ENCODE results near the gene NRXN3.

NRXN3 gene

GRCh38 chr14:79465651-79466050 is 1295.5 kb downstream of the NRXN3 start:
- no peak for DNase-seq (ENCODE audit: low read depth in 2 of 2)

DNA sequence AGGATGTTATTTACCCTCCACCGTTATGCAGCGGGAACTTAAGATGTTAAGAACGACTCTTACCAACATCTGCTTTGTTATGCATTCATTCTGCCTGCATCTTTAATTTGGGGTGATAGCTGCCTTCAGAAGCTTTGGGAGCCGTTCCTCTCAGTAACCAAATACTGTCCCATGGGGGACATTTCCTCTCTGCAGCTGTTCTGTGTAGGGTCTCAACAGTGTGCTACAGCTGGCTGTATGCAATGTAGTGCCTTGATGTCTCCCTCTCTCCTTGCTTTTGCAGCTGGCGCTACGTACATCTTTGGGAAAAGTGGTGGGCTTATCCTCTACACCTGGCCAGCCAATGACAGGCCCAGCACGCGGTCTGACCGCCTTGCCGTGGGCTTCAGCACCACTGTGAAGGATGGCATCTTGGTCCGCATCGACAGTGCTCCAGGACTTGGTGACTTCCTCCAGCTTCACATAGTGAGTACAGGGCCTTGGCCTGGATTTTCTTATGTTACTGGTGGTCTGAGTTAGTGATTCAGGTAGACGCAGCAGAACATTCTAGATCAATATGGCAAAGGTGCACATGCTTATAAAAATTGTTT is 1296.9 kb downstream of the NRXN3 start:
- no peak for DNase-seq (ENCODE audit: low read depth in 2 of 2)

- no peak for DNase-seq (ENCODE audit: low read depth in 2 of 2)
Measured at GRCh38 chr14:79467835-79468234, 1297.7 kb downstream of the NRXN3 start.

DNA sequence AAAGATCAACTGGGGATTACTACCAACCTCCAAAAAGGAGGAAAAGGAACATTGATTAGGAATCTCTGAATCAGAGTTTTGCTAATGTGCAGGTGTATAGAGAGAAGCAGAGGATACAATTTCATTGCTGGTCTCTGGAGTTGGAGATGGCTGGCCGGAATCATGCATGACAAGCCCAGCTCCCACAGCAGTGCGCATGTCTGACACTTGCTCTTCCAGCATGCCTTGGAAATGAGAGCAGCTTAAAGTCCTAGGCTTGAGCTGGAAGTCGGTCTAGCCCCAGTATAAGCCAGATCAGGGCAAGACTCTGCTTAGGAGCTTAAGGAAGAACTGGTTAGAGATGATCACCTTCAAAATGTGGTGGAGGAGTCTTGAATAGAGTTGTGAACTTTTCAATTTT is 1298.3 kb downstream of the NRXN3 start:
- DNase-seq (ENCODE audit: low read depth in 2 of 2), result no peak

DNA sequence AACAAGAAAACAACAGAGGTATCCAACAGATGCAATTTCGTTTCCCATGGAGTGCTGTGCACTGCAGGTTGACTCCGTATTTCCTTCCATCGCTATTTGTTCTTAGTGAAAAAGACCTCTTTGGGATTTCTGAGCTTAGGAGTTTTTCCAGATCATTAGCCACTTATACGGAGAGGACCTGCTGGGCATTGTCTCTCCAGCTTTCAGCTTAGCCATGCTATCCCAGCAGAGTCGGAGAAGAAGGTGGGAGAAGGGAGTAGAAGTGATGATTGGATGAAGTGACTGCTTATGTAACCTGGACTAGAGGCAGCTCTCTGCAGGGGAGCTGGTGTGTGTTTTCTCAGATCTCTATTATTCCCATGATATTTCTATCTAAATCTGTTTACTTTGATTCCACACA is 1303.5 kb downstream of the NRXN3 start:
- DNase-seq (ENCODE audit: low read depth in 2 of 2), result no peak

- DNase-seq (ENCODE audit: low read depth in 2 of 2), result no peak
Measured at GRCh38 chr14:79475887-79476532, 1305.8 kb downstream of the NRXN3 start.

- DNase-seq (ENCODE audit: low read depth in 2 of 2), result no peak
Measured at GRCh38 chr14:79476552-79476951, 1306.4 kb downstream of the NRXN3 start.

GRCh38 chr14:79480212-79480611 is 1310.0 kb downstream of the NRXN3 start:
- DNase-seq (ENCODE audit: low read depth in 2 of 2), result no peak

DNA sequence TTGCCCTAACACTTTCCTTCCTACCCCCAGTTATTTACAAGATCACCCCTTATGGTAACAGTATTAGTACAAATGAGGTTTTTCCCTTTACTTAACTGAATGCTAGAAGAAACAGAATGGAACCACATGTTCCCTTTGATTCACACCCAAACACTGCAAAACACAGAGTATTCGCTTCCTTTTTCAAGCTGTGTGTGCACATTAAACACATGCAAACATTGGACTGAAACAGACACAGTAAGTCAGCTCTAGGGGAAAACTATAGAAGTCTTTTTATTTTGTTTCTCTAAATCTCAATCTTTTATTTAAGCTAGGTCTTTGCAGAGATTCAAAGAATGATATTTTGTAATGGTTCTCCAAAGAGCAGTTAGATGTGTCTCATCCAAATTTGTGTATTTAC is 1312.7 kb downstream of the NRXN3 start:
- DNase-seq (ENCODE audit: low read depth in 2 of 2), result no peak

- no peak for DNase-seq (ENCODE audit: low read depth in 2 of 2)
Measured at GRCh38 chr14:79483477-79484388, 1313.6 kb downstream of the NRXN3 start.

DNA sequence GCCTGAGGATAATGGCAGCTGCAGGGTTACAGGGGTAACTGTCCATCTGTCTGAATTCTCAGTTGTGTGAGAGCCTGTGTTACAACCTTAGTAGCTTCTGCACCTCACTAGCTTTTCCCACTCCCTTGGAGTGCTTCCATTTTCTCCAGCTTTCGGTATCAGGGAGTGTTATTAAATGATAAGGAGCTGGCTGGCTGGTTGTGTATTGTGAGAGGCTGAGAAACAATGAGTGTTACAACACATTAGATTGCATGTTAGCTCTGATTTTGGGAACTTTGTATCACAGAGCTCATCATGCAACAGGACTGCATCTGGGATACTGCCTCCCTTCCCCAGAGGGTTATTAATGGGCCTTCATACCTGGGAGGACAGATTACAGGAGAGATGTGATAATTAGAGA is 1317.5 kb downstream of the NRXN3 start:
- no peak for DNase-seq (ENCODE audit: low read depth in 2 of 2)

DNA sequence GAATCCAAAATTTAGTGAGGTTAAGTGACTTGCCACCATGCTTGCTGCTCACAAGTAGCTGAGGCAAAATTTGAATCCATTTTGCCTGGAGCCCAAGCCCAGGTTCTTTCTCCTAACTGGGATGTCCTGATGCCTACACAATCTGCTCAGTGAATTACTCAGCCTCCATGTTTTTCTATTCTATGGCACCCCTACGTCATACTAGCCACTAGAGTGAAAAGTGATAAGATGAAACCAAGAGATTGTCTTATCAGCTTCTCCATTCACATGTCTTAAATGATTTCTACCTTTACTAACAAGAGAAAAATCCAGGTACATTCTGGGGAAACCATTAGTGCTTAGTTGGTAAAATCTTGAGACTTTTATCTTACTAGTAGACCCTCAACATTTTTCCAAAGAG is 1321.0 kb downstream of the NRXN3 start:
- no peak for DNase-seq (ENCODE audit: low read depth in 2 of 2)

GRCh38 chr14:79493081-79493645 is 1323.0 kb downstream of the NRXN3 start:
- DNase-seq (ENCODE audit: low read depth in 2 of 2), result no peak

DNA sequence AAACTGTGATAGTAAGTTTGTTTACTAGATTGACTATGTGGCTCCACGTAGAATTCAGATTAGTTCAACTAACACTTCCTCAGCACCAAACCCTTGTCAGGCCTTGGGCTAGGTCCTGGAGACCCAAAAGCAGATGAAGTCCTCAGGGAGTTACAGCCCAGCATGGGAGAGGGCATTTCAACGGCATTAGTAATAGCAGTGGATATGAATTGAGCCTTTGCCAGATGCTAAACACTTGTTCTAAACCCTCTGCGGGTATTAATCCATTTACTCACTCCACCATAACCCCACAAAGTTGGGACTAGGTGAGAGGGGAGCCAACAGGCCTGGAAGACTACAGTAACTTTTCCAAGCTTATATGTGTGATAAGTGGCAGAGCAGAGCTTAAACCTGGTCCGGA is 1326.5 kb downstream of the NRXN3 start:
- DNase-seq (ENCODE audit: low read depth in 2 of 2), result no peak

- no peak for DNase-seq (ENCODE audit: low read depth in 2 of 2)
Measured at GRCh38 chr14:79500489-79500888, 1330.3 kb downstream of the NRXN3 start.

DNA sequence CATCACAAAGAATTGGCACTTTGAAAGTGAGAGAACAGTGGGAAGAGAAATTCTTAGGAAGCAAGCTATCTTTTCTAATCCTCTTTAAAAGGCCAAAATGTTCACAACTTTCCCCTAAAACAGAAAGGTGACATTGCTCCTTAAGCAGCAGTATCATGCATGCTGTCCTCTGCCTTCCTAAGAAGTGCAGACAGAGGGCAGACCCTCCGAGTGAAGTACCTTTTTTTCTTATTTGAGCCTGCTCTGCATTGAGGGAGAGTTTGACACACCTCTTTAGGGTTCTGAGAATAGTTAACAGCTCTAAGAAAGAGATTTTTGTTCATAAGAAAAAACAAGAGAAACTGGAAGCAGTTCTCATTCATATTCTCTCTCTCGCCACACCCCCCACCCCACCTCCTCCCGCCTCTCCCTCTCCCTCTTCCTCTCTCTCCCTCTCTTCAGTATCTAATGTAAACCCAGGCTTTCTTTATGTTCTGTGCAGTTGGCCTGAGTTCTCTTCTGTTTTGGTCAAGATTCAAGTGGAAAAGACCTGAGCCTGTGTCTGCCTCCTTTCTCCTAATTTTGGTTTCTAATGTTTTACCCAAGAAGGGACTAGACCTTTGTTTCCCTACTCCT is 1332.1 kb downstream of the NRXN3 start:
- no peak for DNase-seq (ENCODE audit: low read depth in 2 of 2)

DNA sequence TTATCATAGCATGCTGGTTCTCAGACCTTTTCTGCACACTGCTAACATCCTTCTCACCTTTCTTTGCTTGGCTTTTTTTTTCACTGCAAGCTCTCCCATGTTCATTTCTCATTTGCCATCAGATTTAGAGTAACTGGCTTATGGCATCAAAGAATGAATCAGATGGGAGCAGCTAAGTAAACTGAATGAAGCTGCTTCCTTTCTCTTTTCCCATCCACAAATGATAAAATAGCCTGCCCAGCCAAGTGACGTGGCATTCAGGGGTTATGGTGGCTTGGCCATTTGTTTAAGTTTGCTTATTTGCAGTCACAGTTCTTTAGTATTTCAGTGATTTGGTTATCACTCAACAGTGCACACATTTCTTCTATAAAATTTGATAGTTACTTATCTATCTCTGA is 1332.6 kb downstream of the NRXN3 start:
- no peak for DNase-seq (ENCODE audit: low read depth in 2 of 2)

- no peak for DNase-seq (ENCODE audit: low read depth in 2 of 2)
Measured at GRCh38 chr14:79510659-79511058, 1340.5 kb downstream of the NRXN3 start.

GRCh38 chr14:79511146-79511545 is 1341.0 kb downstream of the NRXN3 start:
- no peak for DNase-seq (ENCODE audit: low read depth in 2 of 2)

DNA sequence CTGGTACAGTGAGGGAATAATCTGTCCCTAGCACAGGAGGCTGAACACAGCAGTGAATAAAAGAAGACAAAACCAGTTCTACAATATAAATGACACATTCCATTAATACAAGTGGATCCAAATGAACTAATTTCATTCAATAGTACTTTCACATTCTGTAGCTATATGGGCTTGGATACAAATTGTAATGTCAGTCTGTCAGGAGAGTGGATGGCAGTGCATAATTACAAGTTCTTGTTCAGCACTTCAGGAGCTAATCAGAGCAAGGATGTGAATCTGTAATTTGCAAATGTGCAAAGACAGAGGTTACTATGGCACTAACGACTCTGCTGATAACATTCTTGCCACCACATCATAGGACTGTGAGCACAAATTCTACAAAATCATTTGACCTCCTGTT is 1343.3 kb downstream of the NRXN3 start:
- DNase-seq (ENCODE audit: low read depth in 2 of 2), result no peak

GRCh38 chr14:79514700-79515099 is 1344.5 kb downstream of the NRXN3 start:
- no peak for DNase-seq (ENCODE audit: low read depth in 2 of 2)

DNA sequence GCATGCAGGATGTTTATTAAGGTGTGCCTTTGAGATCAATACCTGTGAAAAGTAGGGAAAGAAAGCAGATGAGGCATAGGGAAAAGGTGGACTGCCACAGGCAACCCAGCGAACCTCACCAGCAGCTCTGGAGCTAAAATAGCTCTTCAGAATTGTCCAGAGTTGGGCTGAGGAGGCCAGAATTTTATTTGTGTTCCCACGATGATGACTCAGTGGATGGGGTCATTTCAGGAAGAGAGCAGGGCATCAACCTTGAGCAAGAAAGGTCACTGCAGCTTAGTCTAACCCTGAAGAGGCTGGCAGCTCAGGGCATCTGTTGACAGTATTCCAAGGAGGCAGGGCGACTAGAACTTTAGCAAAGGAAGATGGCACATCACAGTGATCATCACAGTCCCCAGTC is 1345.0 kb downstream of the NRXN3 start:
- DNase-seq (ENCODE audit: low read depth in 2 of 2), result no peak

All from stimulated activated CD4-positive, alpha-beta T cell treated with anti-CD3 and anti-CD28 coated beads, Interleukin-1b, Interleukin-23, amount 100 ng/mL, for 1 hour (primary cell).